ENCODE data around the gene NRAS.

NRAS gene

GRCh38 chr1:114750780-114751179 lies 34.2 kb upstream of the NRAS start:
- ATAC-seq (ENCODE audit: low read depth): no peak
- Histone ChIP-seq H3K4me1 (ENCODE audit: insufficient read depth, poor library complexity, severe bottlenecking) (peaks cover 15% of the 10 kb centered on the region), H3K4me3 (ENCODE audit: severe bottlenecking) (no peak overlapping the region), H3K9me3 (ENCODE audit: severe bottlenecking) (no peaks in the 10 kb centered on the region), H3K27ac (ENCODE audit: poor library complexity, severe bottlenecking) (no peak overlapping the region), H3K36me3 (ENCODE audit: low read depth) (peaks cover 75% of the 10 kb centered on the region), H3K27me3 (ENCODE audit: insufficient read depth, poor library complexity, severe bottlenecking) (no peaks in the 10 kb centered on the region)
- TF ChIP-seq CTCF (IDR thresholded peaks at IDR 0.05; ENCODE audit: poor library complexity, severe bottlenecking): no peak
- DNase-seq (ENCODE audit: low spot score): no peak

- no peaks in the 10 kb centered on the region for H3K27me3 ChIP-seq (ENCODE audit: insufficient read depth, poor library complexity, severe bottlenecking)
- no peaks in the 10 kb centered on the region for H3K9me3 ChIP-seq (ENCODE audit: severe bottlenecking)
- no peak overlapping the region for H3K27ac ChIP-seq (ENCODE audit: poor library complexity, severe bottlenecking)
- no peak for DNase-seq (ENCODE audit: low spot score)
- no peak overlapping the region for H3K4me3 ChIP-seq (ENCODE audit: severe bottlenecking)
- no peak for TF ChIP-seq CTCF (IDR thresholded peaks at IDR 0.05; ENCODE audit: poor library complexity, severe bottlenecking)
- H3K4me1 ChIP-seq (ENCODE audit: insufficient read depth, poor library complexity, severe bottlenecking): peaks cover 8% of the 10 kb centered on the region
- no peak for ATAC-seq (ENCODE audit: low read depth)
- peaks cover 75% of the 10 kb centered on the region for H3K36me3 ChIP-seq (ENCODE audit: low read depth)
These were observed 33.3 kb upstream of the NRAS start for GRCh38 chr1:114749835-114750234.

- no peak for TF ChIP-seq CTCF (IDR thresholded peaks at IDR 0.05; ENCODE audit: poor library complexity, severe bottlenecking)
- H3K27ac ChIP-seq (ENCODE audit: poor library complexity, severe bottlenecking): no peak overlapping the region
- ATAC-seq (ENCODE audit: low read depth): no peak
- H3K36me3 ChIP-seq (ENCODE audit: low read depth): peaks cover 97% of the 10 kb centered on the region
- H3K4me1 ChIP-seq (ENCODE audit: insufficient read depth, poor library complexity, severe bottlenecking): peaks cover 8% of the 10 kb centered on the region
- DNase-seq (ENCODE audit: low spot score): no peak
- H3K27me3 ChIP-seq (ENCODE audit: insufficient read depth, poor library complexity, severe bottlenecking): no peaks in the 10 kb centered on the region
- no peaks in the 10 kb centered on the region for H3K9me3 ChIP-seq (ENCODE audit: severe bottlenecking)
- no peak overlapping the region for H3K4me3 ChIP-seq (ENCODE audit: severe bottlenecking)
These were observed 30.0 kb upstream of the NRAS start for GRCh38 chr1:114746450-114747121.

- H3K4me3 ChIP-seq (ENCODE audit: severe bottlenecking): no peak overlapping the region
- TF ChIP-seq CTCF (IDR thresholded peaks at IDR 0.05; ENCODE audit: poor library complexity, severe bottlenecking): no peak
- peaks cover 100% of the 10 kb centered on the region for H3K36me3 ChIP-seq (ENCODE audit: low read depth)
- no peaks in the 10 kb centered on the region for H3K9me3 ChIP-seq (ENCODE audit: severe bottlenecking)
- H3K4me1 ChIP-seq (ENCODE audit: insufficient read depth, poor library complexity, severe bottlenecking): no peaks in the 10 kb centered on the region
- no peak overlapping the region for H3K27ac ChIP-seq (ENCODE audit: poor library complexity, severe bottlenecking)
- no peaks in the 10 kb centered on the region for H3K27me3 ChIP-seq (ENCODE audit: insufficient read depth, poor library complexity, severe bottlenecking)
- no peak for ATAC-seq (ENCODE audit: low read depth)
- no peak for DNase-seq (ENCODE audit: low spot score)
These were observed 28.7 kb upstream of the NRAS start for GRCh38 chr1:114745291-114745690.

- no peaks in the 10 kb centered on the region for H3K27me3 ChIP-seq (ENCODE audit: insufficient read depth, poor library complexity, severe bottlenecking)
- H3K27ac ChIP-seq (ENCODE audit: poor library complexity, severe bottlenecking): no peak overlapping the region
- H3K4me1 ChIP-seq (ENCODE audit: insufficient read depth, poor library complexity, severe bottlenecking): no peaks in the 10 kb centered on the region
- H3K9me3 ChIP-seq (ENCODE audit: severe bottlenecking): no peaks in the 10 kb centered on the region
- H3K36me3 ChIP-seq (ENCODE audit: low read depth): peaks cover 97% of the 10 kb centered on the region
- no peak for TF ChIP-seq CTCF (IDR thresholded peaks at IDR 0.05; ENCODE audit: poor library complexity, severe bottlenecking)
- ATAC-seq (ENCODE audit: low read depth) (no peak), DNase-seq (ENCODE audit: low spot score) (no peak)
- H3K4me3 ChIP-seq (ENCODE audit: severe bottlenecking): no peak overlapping the region
These were observed 25.6 kb upstream of the NRAS start for GRCh38 chr1:114741963-114742746.
